NOMO-1 (cell line): ENCODE data around the gene KDM8.

Experiments
- DNase-seq, 2 experiments: peaks; one replicate each; lab custom pipeline; 2025; ENCODE audit not compliant: unreplicated experiment in 2 of 2; lab: John Stamatoyannopoulos, UW

Gene KDM8

GRCh38 chr16:27203507-27204311 lies at the start of gene KDM8:
Gene KDM8, plus strand, starts transcription at chr16:27203526. Its CDS starts 6,598 bp downstream, at chr16:27210124.
- peak; percentile 98 to 99 for DNase-seq

DNA sequence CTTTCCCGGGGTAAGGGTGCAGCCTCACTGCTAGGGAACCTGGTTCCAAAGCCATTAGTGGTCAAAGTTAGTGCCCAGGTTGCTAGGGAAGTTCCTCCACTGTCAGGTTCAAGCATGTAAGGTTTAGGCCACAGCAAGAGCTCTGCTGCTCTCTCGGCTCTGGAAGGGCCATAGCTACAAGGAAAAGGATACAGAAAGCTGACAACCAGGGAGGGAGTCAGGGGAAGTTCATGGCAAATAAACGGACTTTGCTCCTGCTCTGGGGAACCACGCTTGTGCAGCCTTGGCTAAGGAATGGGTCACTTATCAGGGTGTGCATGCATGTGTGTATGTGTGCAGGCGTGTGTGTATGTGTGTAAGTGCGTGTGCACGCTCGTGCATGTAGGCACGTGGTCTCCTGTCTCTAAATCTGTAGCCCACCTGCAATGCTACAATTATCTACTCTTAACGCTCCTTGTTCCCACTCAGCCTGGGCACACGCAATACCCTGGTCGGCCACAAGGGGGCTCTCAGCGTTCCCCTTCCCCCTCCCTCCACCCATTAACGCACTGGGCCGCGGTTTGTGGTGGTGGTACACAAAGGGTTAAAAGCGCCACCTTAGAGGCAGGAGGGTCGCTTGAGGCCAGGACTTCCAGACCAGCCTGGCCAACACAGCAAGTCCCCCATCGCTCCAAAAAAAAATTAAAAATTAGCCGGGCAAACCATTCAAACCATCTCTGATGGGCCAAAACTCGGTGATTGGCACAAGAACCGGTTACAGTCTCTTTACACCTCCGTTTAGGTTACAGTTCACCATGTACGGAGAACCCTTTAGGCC lies 48.4 kb upstream of the KDM8 start:
- peak; percentile 38 to 53 for DNase-seq

- peak in 1 of 2 experiments; percentile 11 for DNase-seq
These were observed 46.7 kb upstream of the KDM8 start for GRCh38 chr16:27156579-27156978.

GRCh38 chr16:27161398-27161797 lies 41.9 kb upstream of the KDM8 start:
- DNase-seq: no peak

DNA sequence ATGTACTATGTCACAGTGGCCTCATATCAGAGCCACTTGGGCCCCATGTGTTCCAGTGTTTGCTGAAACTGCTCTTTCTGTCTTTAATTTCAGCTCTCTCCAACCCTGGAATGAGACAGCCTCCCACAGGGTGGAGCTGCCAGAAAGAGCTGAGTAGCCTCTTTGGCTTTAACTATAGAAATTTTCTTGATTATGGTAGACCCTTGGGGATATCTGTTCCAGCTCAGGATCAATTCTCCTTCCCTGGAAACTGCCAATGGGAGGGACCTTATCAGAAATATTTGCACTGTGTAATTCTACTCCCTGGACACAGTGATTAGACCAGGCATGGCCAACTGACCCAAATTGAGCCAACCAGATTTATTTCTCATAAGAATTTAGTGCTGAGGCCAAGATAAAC lies 39.0 kb upstream of the KDM8 start:
- no peak for DNase-seq

- DNase-seq: no peak
These were observed 37.8 kb upstream of the KDM8 start for GRCh38 chr16:27165576-27165975.

DNA sequence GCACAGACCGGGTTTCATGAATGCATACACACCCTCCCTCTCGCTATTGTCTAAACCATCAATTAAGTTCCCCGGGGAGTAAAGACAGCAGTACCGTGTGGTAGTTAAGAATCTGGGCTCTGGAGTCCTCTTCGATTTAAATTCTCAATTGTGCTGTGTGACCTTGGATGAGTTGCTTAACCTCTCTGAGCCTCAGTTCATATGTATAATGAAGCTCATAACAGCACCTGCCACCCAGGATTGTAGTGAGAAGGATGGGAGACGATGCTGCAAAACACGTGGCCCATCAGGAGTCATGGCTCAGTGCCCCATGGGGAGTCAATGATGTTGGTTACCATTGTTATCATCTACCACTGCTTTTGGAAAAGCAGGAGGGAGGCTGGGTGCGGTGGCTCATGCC lies 34.5 kb upstream of the KDM8 start:
- no peak for DNase-seq

- peak; percentile 49 to 73 for DNase-seq
These were observed 33.7 kb upstream of the KDM8 start for GRCh38 chr16:27169511-27170071.

DNA sequence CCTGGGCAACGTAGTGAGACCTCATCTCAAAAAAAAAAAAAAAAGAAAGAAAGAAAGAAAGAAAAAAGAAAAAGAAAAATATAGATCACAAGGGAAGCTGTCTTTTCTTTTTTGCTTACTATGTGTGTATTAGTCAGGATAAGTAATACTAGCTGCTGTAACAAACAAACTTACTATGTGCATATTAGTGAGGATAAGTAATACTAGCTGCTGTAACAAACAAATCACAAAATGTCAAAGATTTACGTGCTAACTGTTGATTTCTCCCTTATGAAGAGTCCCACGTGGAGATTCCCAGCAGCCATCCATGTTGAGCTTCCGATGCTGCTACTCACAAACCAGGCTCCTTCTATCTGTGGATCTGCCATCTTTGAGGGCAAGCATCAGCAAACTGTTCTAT lies 31.7 kb upstream of the KDM8 start:
- DNase-seq: no peak

GRCh38 chr16:27174007-27174406 lies 29.3 kb upstream of the KDM8 start:
- no peak for DNase-seq

DNA sequence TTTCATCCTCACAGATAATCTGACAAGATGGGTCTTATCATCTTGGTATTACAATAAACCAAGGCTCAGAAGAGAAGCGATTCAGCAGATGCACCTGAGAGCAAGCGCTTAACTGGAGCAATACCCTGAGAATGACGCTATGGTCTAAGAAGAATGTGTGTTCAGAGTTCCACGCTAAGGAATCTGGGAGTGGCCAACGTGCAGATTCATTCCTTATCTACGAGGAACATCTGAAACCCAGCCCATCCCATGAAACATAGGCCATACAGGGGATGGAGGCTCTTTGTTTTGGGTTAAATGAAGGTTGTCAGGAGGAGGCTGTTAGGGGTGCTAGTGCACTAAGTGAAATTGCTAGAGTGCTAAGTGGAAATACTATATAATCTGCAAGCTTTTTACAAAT lies 28.5 kb upstream of the KDM8 start:
- no peak for DNase-seq

DNA sequence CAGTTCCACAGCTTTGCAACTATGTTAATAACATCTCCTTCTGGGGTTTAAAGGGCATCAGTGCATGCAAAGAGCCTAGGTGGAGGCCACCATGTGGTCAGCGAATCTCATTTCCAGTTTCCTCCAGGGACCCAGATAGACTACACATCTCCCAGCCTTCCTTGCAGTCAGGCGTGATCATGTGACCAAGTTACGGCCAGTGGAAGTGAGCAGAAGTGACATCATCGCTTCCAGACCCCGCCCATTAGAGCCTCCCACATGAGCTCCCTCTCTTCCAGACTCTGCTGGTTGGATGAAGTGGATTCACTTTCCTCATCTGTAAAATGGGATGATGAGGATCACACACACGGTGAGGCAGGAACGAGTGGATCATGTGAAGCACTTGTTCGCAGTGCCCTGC lies 27.4 kb upstream of the KDM8 start:
- DNase-seq: no peak

DNA sequence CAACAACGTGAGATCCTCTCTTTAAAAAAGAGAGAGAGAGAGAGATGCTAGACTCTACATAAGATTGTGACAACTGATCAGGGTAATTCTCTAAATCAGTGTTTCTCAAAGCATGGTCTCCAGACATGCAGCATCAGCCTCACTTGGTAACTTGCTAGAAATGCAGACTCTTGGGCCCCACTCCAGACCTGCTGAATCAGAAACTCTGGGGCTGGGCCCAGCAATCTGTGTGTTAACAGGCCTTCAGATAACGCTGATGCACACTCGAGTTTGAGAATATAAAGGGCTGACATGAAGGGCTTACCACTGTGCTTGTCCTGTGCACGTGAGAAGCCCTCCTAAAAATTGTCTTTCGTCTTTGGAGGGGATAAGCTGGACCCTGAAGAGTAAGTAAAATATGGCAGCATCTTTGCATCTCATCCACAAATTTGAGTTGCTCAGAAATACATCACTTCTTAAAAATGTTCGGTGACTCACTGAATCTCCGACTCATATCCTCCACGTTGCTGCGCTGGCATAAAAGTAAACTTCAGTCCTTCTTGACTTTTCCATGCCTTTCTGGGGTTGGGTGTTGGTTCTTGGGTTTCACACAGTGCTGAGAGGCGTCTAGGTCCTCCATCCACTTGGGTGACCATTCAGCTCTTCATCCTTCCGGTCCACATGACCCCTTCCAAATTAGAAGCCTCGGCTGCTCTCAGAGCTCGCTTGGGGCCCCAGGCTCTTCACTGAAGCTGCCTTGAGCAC lies 26.1 kb upstream of the KDM8 start:
- no peak for DNase-seq

- peak; percentile 82 to 89 for DNase-seq
These were observed 23.7 kb upstream of the KDM8 start for GRCh38 chr16:27179500-27180072.

DNA sequence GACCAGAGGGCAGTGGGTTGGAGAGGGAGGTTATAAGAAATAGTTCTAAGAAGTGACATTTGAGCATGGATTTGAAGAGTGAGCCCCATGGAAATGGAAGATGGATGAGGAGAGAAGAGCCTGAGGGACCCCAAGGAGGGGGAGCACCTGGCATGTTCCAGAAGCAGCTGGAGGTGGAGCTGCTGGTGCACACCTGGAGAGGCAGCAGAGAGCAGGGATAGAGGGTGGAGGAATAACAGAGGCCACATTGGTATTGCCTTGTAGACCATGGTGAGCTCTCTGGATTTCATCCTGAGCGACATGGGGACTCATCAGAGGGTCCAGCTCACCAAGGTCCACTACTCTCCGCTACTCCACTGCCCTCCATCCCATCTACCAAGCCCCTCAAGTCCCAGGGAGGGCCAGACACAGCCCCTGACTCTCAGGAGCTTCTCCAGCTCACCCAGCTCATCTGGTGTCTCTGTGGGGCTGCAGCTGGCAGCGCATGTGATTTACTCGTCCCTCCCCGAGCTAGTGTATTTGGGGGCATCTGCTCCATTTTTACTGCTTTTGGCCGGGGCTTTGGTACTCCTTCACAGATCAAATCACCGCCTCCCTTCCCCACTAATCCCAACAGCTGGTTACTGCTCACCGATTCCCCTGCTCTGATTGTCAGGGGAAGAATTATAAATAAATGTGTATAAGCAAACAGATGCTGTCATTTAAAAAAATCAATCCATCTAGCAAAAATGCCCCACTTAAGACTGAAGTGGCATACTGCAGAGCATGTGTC lies 22.1 kb upstream of the KDM8 start:
- DNase-seq: no peak

GRCh38 chr16:27182906-27183405 lies 20.4 kb upstream of the KDM8 start:
- no peak for DNase-seq

- no peak for DNase-seq
These were observed 17.6 kb upstream of the KDM8 start for GRCh38 chr16:27185776-27186130.

DNA sequence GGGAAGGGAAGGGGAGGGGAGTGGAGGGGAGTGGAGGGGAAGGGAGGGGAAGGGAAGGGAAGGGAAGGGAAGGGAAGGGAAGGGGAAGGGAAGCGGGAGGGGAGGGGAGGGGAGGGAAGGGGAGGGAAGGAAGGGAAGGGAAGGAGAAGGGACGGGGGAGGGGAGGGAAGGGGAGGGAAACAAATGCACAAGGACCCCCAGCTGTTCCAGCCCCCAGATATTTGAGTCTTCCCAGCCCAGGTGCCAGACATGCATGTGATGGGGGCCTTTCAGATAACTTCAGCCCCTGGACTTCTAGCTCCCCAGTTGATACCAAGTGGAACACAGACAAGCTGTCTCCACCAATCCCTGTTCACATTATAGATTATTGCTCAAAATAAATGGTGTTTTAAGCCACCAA lies 14.7 kb upstream of the KDM8 start:
- no peak for DNase-seq

- DNase-seq: no peak
These were observed 13.9 kb upstream of the KDM8 start for GRCh38 chr16:27189335-27189972.
